ENCODE measurements around the gene PIP4K2A. TPM values are rescaled to one million over a fixed set of nuclear protein-coding genes. Genes with fewer than 3 reads are reported as not detected.

The PIP4K2A gene
- total RNA-seq, 1 donor from 2014 or later, result 102 TPM

GRCh38 chr10:22505911-22506685 lies 208.3 kb downstream of the PIP4K2A start:
- H3K4me3 Mint-ChIP-seq, result peak overlapping the region; percentile 63
- TF ChIP-seq CTCF (IDR thresholded peaks at IDR 0.05), result no peak
- no peaks in the 10 kb centered on the region for H3K27me3 Mint-ChIP-seq
- H3K36me3 Mint-ChIP-seq (ENCODE audit: low read depth), result no peaks in the 10 kb centered on the region
- ATAC-seq (ENCODE audit: low read depth) (peak; percentile 76), DNase-seq (no peak)
- POLR2A ChIA-PET, result interaction anchor here (0.7 kb wide), 1 partner anchor 70 kb away, joined by 3 read pairs; no protein-coding TSS in a partner anchor
- peak overlapping the region; percentile 27 for H3K27ac Mint-ChIP-seq
- peaks cover 18% of the 10 kb centered on the region for H3K4me1 Mint-ChIP-seq
- H3K9me3 Mint-ChIP-seq, result peaks cover 7% of the 10 kb centered on the region
- intact Hi-C loops (cut with micrococcal nuclease), result no loop called here
- CTCF ChIA-PET, result no interaction called here

DNA sequence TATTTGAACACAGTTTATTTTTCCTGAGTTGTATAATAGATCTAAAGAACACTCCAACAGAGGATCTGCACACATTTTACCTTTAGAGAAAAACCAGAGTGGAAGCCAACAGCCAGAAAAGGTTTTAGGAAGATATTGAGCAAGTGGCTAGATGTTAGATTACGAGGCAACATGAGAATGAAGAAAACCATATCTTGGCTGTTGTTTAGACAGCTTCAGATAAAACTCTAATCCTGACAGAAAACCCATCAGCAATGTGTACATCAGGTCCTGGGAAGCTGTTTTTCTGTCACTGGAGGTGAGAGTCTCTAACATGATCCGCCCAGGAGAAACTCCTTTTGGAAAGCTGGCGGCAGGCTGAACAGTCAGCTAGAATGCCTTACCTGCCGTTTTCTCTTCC lies 209.6 kb downstream of the PIP4K2A start:
- ATAC-seq (ENCODE audit: low read depth) (no peak), DNase-seq (no peak)
- ChIA-PET CTCF (interaction anchor here (0.7 kb wide), 1 partner anchor 448 kb away, joined by 3 read pairs; no protein-coding TSS in a partner anchor), POLR2A (no interaction called here)
- H3K27ac Mint-ChIP-seq, result no peak overlapping the region
- intact Hi-C loops (cut with micrococcal nuclease), result no loop called here
- H3K4me3 Mint-ChIP-seq, result no peak overlapping the region
- H3K9me3 Mint-ChIP-seq, result peaks cover 7% of the 10 kb centered on the region
- no peak for TF ChIP-seq CTCF (IDR thresholded peaks at IDR 0.05)
- peaks cover 2% of the 10 kb centered on the region for H3K27me3 Mint-ChIP-seq
- H3K4me1 Mint-ChIP-seq, result peaks cover 18% of the 10 kb centered on the region
- H3K36me3 Mint-ChIP-seq (ENCODE audit: low read depth), result no peaks in the 10 kb centered on the region

DNA sequence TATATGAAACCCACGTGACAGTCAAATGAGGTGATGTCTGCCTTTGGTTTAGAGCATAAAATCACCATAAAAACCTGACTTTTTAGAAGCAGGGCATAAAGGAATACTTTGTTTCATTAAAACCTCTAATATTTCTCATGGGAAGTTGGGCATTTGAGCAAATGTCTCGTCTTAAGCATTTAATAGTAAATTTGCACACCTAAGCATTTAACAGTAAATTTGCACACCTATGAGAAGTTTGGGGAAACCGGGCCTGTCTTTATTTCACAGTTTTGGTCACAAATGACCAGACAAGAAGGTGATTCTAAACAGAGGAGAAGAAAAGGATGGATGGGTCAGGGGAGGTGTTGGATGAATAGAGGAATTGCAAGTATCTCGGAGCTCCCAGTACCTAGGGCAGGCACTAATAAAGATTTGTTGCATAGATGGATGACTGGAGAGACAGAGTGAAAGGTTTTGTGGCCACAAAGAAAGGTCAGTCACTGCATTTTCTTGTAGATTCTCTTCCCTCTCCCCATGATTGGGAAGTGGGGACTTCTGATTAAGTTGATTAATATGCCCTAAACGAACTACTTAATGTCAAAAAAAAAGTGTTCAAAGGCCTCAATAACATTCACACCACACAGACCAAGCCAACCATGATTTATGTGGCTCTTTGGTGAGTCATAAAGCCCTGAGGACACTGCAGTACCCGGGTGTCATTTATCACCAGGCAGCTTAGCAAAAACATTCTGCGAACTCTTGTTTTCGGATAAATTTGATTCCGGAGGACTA lies 210.9 kb downstream of the PIP4K2A start:
- ATAC-seq (ENCODE audit: low read depth), result no peak
- H3K4me3 Mint-ChIP-seq, result no peak overlapping the region
- DNase-seq, result no peak
- no peak for TF ChIP-seq CTCF (IDR thresholded peaks at IDR 0.05)
- CTCF ChIA-PET, result no interaction called here
- H3K9me3 Mint-ChIP-seq, result peaks cover under 1% of the 10 kb centered on the region
- H3K27me3 Mint-ChIP-seq, result peaks cover 9% of the 10 kb centered on the region
- H3K27ac Mint-ChIP-seq, result no peak overlapping the region
- POLR2A ChIA-PET, result no interaction called here
- no peaks in the 10 kb centered on the region for H3K36me3 Mint-ChIP-seq (ENCODE audit: low read depth)
- intact Hi-C loops (cut with micrococcal nuclease), result no loop called here
- H3K4me1 Mint-ChIP-seq, result peaks cover 18% of the 10 kb centered on the region

DNA sequence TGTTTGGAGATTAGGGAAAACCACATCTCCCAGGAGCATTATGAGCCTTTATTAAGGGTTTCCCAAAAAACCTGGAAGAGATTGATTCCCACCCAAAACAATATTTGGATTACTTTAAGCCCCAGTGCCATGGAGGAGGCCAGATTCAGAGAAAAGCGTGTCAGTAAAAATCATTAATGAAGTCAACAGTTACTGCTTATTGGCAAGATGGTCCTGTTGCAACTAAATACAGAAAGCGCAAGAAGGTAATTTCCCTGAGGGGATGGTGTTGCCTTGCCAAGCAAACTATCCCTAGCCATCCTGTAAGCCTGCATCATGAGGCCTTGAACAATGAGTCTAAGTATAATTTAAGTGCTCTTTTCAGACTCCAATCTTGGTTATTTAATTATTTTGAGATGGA lies 212.5 kb downstream of the PIP4K2A start:
- no peak for DNase-seq
- ChIA-PET POLR2A (no interaction called here), CTCF (no interaction called here)
- no peak for ATAC-seq (ENCODE audit: low read depth)
- Mint-ChIP-seq H3K9me3 (no peaks in the 10 kb centered on the region), H3K36me3 (ENCODE audit: low read depth) (no peaks in the 10 kb centered on the region), H3K4me3 (no peak overlapping the region), H3K27me3 (peaks cover 10% of the 10 kb centered on the region), H3K4me1 (peaks cover 12% of the 10 kb centered on the region), H3K27ac (no peak overlapping the region)
- intact Hi-C loops (cut with micrococcal nuclease), result no loop called here
- no peak for TF ChIP-seq CTCF (IDR thresholded peaks at IDR 0.05)

GRCh38 chr10:22501413-22501812 lies 213.0 kb downstream of the PIP4K2A start:
- no peak for TF ChIP-seq CTCF (IDR thresholded peaks at IDR 0.05)
- DNase-seq, result no peak
- Mint-ChIP-seq H3K4me3 (no peak overlapping the region), H3K36me3 (ENCODE audit: low read depth) (no peaks in the 10 kb centered on the region), H3K9me3 (no peaks in the 10 kb centered on the region), H3K4me1 (peaks cover 8% of the 10 kb centered on the region), H3K27me3 (peaks cover 10% of the 10 kb centered on the region), H3K27ac (no peak overlapping the region)
- ChIA-PET CTCF (no interaction called here), POLR2A (no interaction called here)
- ATAC-seq (ENCODE audit: low read depth), result no peak
- intact Hi-C loops (cut with micrococcal nuclease), result no loop called here
